ENCODE data around the gene SPANXA2.
"Not testable (repeated sequence)": the region's sequence is repeated elsewhere in the genome, so short reads cannot be mapped to it uniquely, and the experiment has no call there.

Gene SPANXA2

GRCh38 chrX:141589408-141589807, at the start of gene SPANXA2:
SPANXA2 (plus strand) TSS chrX:141589708; CDS start chrX:141589768, 60 bp downstream.
- not testable (repeated sequence) for H3K27me3 ChIP-seq; H3K4me2 ChIP-seq; H3K36me3 ChIP-seq; H3K9ac ChIP-seq; H4K20me1 ChIP-seq; H3K9me3 ChIP-seq (replicated peaks in 1 of 11); H3K4me1 ChIP-seq; H3K27ac ChIP-seq; H3K4me3 ChIP-seq

GRCh38 chrX:141542551-141542950, 47.0 kb upstream of the SPANXA2 start:
- not testable (repeated sequence) for H3K27me3 ChIP-seq; H3K4me3 ChIP-seq; H3K4me2 ChIP-seq; H3K27ac ChIP-seq; H3K4me1 ChIP-seq; H3K9me3 ChIP-seq (replicated peaks in 1 of 11); H3K36me3 ChIP-seq; H4K20me1 ChIP-seq; H3K9ac ChIP-seq

GRCh38 chrX:141584638-141585037, 4.9 kb upstream of the SPANXA2 start, which contains the start of gene SPANXA1:
SPANXA1 (minus strand) TSS chrX:141584738; CDS start chrX:141584678, 60 bp downstream.
- H4K20me1 ChIP-seq; H3K9ac ChIP-seq; H3K9me3 ChIP-seq (replicated peaks in 1 of 11); H3K4me3 ChIP-seq; H3K27ac ChIP-seq; H3K36me3 ChIP-seq; H3K4me2 ChIP-seq; H3K4me1 ChIP-seq; H3K27me3 ChIP-seq: not testable (repeated sequence)

- H3K9me3 ChIP-seq (replicated peaks in 1 of 11), result no peaks in the 10 kb centered on the region; a peak in 1 of 22 replicates
- no peak for TF ChIP-seq Cebpa-rat (IDR thresholded peaks at IDR 0.05)
- H3K36me3 ChIP-seq, result no peaks in the 10 kb centered on the region
- no peak overlapping the region for H3K9ac ChIP-seq
- H3K27me3 ChIP-seq, result peaks cover 85 to 100% (median 95%) of the 10 kb centered on the region in 11 experiments
- no peaks in the 10 kb centered on the region for H3K4me1 ChIP-seq
- H3K27ac ChIP-seq, result no peak overlapping the region
- H3K4me2 ChIP-seq, result no peak overlapping the region
- H4K20me1 ChIP-seq, result no peaks in the 10 kb centered on the region
- H3K4me3 ChIP-seq, result no peak overlapping the region
These were observed 19.6 kb downstream of the SPANXA2 start for GRCh38 chrX:141609111-141609510.

- Histone ChIP-seq H3K36me3 (no peaks in the 10 kb centered on the region), H3K4me2 (no peak overlapping the region), H3K27ac (no peak overlapping the region), H4K20me1 (no peaks in the 10 kb centered on the region), H3K9me3 (replicated peaks in 1 of 11) (no peaks in the 10 kb centered on the region), H3K4me3 (no peak overlapping the region), H3K9ac (no peak overlapping the region), H3K27me3 (peaks cover 69 to 100% (median 99%) of the 10 kb centered on the region in 11 experiments), H3K4me1 (no peaks in the 10 kb centered on the region)
- no peak for TF ChIP-seq Cebpa-rat (IDR thresholded peaks at IDR 0.05)
These were observed 29.8 kb downstream of the SPANXA2 start for GRCh38 chrX:141619336-141619735.

GRCh38 chrX:141632124-141632523, 42.6 kb downstream of the SPANXA2 start:
- H3K36me3 ChIP-seq, result no peaks in the 10 kb centered on the region
- H3K9ac ChIP-seq, result no peak overlapping the region
- H3K4me2 ChIP-seq, result no peak overlapping the region
- TF ChIP-seq Cebpa-rat (IDR thresholded peaks at IDR 0.05), result no peak
- peaks cover 7 to 27% (median 17%) of the 10 kb centered on the region in 11 experiments; a peak in 20 of 22 replicates for H3K9me3 ChIP-seq (replicated peaks in 1 of 11)
- H3K4me1 ChIP-seq, result no peaks in the 10 kb centered on the region
- H3K27ac ChIP-seq, result no peak overlapping the region
- H3K4me3 ChIP-seq, result no peak overlapping the region
- peaks cover 50 to 97% (median 89%) of the 10 kb centered on the region in 11 experiments for H3K27me3 ChIP-seq
- no peaks in the 10 kb centered on the region for H4K20me1 ChIP-seq

DNA sequence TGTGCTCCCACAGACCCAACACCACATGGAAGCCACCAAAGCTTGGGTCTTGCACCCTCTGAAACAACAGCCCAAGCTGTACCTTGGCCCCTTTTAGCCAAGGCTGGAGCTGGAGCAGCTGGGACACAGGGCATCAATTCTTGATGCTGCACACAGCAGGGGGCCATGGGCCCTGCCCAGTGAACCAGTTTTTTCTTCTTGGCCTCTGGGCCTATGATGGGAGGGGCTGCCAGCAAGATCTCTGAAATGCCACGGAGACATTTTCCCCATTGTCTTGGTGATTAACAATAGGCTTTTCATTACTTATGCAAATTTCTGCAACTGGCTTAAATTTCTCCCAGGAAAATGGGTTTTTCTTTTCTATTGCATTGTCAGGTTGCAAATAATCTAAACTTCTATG, 49.0 kb downstream of the SPANXA2 start:
- no peaks in the 10 kb centered on the region for H3K36me3 ChIP-seq
- H3K9ac ChIP-seq, result no peak overlapping the region
- no peak overlapping the region for H3K4me2 ChIP-seq
- no peaks in the 10 kb centered on the region for H3K4me1 ChIP-seq
- peaks cover 70 to 98% (median 92%) of the 10 kb centered on the region in 11 experiments for H3K27me3 ChIP-seq
- H4K20me1 ChIP-seq, result no peaks in the 10 kb centered on the region
- H3K4me3 ChIP-seq, result no peak overlapping the region
- H3K27ac ChIP-seq, result no peak overlapping the region
- peaks cover 0 to 8% (median 0%) of the 10 kb centered on the region in 11 experiments; a peak in 1 of 22 replicates for H3K9me3 ChIP-seq (replicated peaks in 1 of 11)
- no peak for TF ChIP-seq Cebpa-rat (IDR thresholded peaks at IDR 0.05)
